B cell (primary cell): ENCODE results near the gene ITGAV.

ENCODE experiments used
- EZH2 ChIP-seq: IDR thresholded peaks from 2 replicates; pipeline ENCODE4 v1.6.1; 2012; ENCODE audit warnings: borderline replicate concordance, low read depth, mild to moderate bottlenecking, moderate library complexity, low read length; ENCODE audit not compliant: insufficient read depth, poor library complexity, severe bottlenecking
- TF ChIP-seq, protein P1 (sequence below): fragments of 200-600 bp; IDR thresholded peaks from one replicate; pipeline ENCODE4 v1.8.0; 2022; ENCODE audit warnings: antibody characterized with exemption, mild to moderate bottlenecking

DNA sequence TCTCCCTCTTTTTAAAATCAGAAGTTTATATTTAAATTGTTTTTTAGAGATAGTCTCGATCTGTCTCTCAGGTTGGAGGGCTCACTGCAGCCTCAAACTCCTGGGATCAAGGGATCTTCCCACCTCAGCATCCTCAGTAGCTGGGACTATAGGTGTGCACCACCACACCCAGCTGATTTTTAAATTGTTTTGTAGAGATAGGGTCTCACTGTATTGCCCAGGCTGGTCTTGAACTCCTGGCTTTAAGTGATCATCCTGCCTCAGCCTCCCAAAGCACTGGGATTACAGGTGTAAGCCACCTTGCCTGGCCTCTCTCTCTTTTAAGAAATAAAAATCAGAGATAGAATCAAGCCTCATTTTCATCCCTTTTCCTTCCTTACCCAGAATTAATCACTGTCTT, 126.1 kb downstream of the ITGAV start:
- TF ChIP-seq, protein P1, sequence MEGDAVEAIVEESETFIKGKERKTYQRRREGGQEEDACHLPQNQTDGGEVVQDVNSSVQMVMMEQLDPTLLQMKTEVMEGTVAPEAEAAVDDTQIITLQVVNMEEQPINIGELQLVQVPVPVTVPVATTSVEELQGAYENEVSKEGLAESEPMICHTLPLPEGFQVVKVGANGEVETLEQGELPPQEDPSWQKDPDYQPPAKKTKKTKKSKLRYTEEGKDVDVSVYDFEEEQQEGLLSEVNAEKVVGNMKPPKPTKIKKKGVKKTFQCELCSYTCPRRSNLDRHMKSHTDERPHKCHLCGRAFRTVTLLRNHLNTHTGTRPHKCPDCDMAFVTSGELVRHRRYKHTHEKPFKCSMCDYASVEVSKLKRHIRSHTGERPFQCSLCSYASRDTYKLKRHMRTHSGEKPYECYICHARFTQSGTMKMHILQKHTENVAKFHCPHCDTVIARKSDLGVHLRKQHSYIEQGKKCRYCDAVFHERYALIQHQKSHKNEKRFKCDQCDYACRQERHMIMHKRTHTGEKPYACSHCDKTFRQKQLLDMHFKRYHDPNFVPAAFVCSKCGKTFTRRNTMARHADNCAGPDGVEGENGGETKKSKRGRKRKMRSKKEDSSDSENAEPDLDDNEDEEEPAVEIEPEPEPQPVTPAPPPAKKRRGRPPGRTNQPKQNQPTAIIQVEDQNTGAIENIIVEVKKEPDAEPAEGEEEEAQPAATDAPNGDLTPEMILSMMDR: no peak
- TF ChIP-seq EZH2: no peak
